ENCODE measurements around the gene ZNF335. TPM values are rescaled to one million over a fixed set of nuclear protein-coding genes. Genes with fewer than 3 reads are reported as not detected.

The ZNF335 gene
- total and polyA plus RNA-seq, 2 of the 13 experiments (the other 11 are each of a cell fraction or from before 2014, with no cell fraction given) = 9.7 to 13.7 TPM

DNA sequence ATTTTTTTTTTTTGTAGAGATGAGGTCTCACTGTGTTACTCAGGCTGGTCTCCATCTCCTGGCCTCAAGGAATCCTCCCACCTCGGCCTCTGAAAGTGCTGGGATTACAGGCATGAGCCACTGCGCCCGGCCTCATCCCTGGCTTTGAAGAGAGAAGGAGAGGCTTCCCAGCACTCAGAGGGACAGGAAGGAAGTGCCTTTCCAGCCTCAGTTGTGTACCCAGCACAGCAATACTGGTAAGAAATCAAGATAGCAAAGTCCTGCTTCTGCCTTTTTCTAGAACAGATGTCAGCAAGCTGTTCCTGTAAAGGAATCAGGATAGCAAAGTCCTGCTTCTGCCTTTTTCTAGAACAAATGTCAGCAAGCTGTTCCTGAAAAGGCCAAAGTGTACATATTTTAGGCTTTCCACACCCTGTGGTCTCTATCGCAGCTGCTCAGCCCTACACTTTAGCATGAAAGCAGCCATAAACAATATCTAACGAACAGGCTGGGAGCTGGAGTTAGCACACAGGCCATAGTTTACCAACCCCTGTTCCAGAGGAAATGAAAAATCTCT lies 53.7 kb downstream of the ZNF335 start (continued):
- TF ChIP-seq, protein P1, sequence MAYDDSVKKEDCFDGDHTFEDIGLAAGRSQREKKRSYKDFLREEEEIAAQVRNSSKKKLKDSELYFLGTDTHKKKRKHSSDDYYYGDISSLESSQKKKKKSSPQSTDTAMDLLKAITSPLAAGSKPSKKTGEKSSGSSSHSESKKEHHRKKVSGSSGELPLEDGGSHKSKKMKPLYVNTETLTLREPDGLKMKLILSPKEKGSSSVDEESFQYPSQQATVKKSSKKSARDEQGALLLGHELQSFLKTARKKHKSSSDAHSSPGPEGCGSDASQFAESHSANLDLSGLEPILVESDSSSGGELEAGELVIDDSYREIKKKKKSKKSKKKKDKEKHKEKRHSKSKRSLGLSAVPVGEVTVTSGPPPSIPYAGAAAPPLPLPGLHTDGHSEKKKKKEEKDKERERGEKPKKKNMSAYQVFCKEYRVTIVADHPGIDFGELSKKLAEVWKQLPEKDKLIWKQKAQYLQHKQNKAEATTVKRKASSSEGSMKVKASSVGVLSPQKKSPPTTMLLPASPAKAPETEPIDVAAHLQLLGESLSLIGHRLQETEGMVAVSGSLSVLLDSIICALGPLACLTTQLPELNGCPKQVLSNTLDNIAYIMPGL (CRISPR knock-in tag; IDR thresholded peaks at IDR 0.05; ENCODE audit: borderline replicate concordance in 1 of 2, low read depth in 1 of 2) = no peak
- TF ChIP-seq CBX5 (CRISPR knock-in tag; IDR thresholded peaks at IDR 0.05; ENCODE audit: borderline replicate concordance) (no peak), STAT6 (CRISPR knock-in tag; IDR thresholded peaks at IDR 0.05; ENCODE audit: borderline replicate concordance) (no peak), GFI1 (CRISPR knock-in tag; IDR thresholded peaks at IDR 0.05; ENCODE audit: borderline replicate concordance) (no peak), KDM1A (CRISPR knock-in tag; IDR thresholded peaks at IDR 0.05) (no peak), ZNF180 (CRISPR knock-in tag; IDR thresholded peaks at IDR 0.05; ENCODE audit: borderline replicate concordance, low read depth) (no peak), MIER3 (CRISPR knock-in tag; IDR thresholded peaks at IDR 0.05; ENCODE audit: borderline replicate concordance) (no peak), POLR2A (IDR thresholded peaks at IDR 0.05; ENCODE audit: insufficient read depth in 1 of 2, low read depth in 2 of 2, low read length in 2 of 2) (no peak), ZNF747 (CRISPR knock-in tag; IDR thresholded peaks at IDR 0.05; ENCODE audit: borderline replicate concordance) (no peak), KDM3A (CRISPR knock-in tag; IDR thresholded peaks at IDR 0.05; ENCODE audit: low read depth) (no peak), CBFB (CRISPR knock-in tag; IDR thresholded peaks at IDR 0.05) (no peak), HOXA5 (CRISPR knock-in tag; IDR thresholded peaks at IDR 0.05) (no peak), RXRB (CRISPR knock-in tag; IDR thresholded peaks at IDR 0.05; ENCODE audit: borderline replicate concordance) (no peak), SMAD9 (CRISPR knock-in tag; IDR thresholded peaks at IDR 0.05) (no peak), HOMEZ (CRISPR knock-in tag; IDR thresholded peaks at IDR 0.05; ENCODE audit: low read depth) (0 out of 2 replicates have a peak, but pooled peaks have one; percentile 34), ZNF543 (CRISPR knock-in tag; IDR thresholded peaks at IDR 0.05) (no peak)
- TF ChIP-seq, protein P2, sequence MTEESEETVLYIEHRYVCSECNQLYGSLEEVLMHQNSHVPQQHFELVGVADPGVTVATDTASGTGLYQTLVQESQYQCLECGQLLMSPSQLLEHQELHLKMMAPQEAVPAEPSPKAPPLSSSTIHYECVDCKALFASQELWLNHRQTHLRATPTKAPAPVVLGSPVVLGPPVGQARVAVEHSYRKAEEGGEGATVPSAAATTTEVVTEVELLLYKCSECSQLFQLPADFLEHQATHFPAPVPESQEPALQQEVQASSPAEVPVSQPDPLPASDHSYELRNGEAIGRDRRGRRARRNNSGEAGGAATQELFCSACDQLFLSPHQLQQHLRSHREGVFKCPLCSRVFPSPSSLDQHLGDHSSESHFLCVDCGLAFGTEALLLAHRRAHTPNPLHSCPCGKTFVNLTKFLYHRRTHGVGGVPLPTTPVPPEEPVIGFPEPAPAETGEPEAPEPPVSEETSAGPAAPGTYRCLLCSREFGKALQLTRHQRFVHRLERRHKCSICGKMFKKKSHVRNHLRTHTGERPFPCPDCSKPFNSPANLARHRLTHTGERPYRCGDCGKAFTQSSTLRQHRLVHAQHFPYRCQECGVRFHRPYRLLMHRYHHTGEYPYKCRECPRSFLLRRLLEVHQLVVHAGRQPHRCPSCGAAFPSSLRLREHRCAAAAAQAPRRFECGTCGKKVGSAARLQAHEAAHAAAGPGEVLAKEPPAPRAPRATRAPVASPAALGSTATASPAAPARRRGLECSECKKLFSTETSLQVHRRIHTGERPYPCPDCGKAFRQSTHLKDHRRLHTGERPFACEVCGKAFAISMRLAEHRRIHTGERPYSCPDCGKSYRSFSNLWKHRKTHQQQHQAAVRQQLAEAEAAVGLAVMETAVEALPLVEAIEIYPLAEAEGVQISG (CRISPR knock-in tag; IDR thresholded peaks at IDR 0.05) = 0 out of 2 replicates have a peak, but pooled peaks have one; percentile 13
- TF ChIP-seq, protein P3, sequence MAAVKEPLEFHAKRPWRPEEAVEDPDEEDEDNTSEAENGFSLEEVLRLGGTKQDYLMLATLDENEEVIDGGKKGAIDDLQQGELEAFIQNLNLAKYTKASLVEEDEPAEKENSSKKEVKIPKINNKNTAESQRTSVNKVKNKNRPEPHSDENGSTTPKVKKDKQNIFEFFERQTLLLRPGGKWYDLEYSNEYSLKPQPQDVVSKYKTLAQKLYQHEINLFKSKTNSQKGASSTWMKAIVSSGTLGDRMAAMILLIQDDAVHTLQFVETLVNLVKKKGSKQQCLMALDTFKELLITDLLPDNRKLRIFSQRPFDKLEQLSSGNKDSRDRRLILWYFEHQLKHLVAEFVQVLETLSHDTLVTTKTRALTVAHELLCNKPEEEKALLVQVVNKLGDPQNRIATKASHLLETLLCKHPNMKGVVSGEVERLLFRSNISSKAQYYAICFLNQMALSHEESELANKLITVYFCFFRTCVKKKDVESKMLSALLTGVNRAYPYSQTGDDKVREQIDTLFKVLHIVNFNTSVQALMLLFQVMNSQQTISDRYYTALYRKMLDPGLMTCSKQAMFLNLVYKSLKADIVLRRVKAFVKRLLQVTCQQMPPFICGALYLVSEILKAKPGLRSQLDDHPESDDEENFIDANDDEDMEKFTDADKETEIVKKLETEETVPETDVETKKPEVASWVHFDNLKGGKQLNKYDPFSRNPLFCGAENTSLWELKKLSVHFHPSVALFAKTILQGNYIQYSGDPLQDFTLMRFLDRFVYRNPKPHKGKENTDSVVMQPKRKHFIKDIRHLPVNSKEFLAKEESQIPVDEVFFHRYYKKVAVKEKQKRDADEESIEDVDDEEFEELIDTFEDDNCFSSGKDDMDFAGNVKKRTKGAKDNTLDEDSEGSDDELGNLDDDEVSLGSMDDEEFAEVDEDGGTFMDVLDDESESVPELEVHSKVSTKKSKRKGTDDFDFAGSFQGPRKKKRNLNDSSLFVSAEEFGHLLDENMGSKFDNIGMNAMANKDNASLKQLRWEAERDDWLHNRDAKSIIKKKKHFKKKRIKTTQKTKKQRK (IDR thresholded peaks at IDR 0.05; ENCODE audit: low read length) = no peak

Data from HepG2 (cell line).